Heart left ventricle (tissue), 13 donors: Measurements from ENCODE around the gene PLXNC1.

Experiments used
- CTCF ChIP-seq, 12 donors: fragments of 200-600 bp; sonication (generic) in 4 of 12; IDR thresholded peaks; one replicate each; pipeline versions ENCODE4 v1.5.0 to v1.8.0; 2018 to 2022; ENCODE audit warnings: antibody characterized with exemption in 12 of 12, mild to moderate bottlenecking in 5 of 12
- POLR2A ChIP-seq, 2 donors: fragments of 450-650 bp; IDR thresholded peaks; one replicate each; pipeline ENCODE4 v1.6.1; 2017; ENCODE audit warnings: antibody characterized with exemption in 2 of 2, mild to moderate bottlenecking in 2 of 2, moderate library complexity in 2 of 2
- donor health status: ischemic (EF 13 %, LVEDD 7.1; RV severe dilation, severe dysfunction).
- donor health status: DM: no; HTN: yes; CAD: no.
- donor health status: DM: no; HTN: no; CAD: no.
- donor health status: ischemic (EF 25% LVEDD 6.9; RV normal size, moderate dysfunction).
- donor health status: ischemic (EF 25% LVEDD 5.7; RV mildly dilated, moderate dysfunction).
- donor health status: ischemic (EF 35%, LVEDD 5.7; RV mildly dilated, moderate dysfunction).
- donor health status: nonischemic (EF 11% LVEDD 7.7; RV severe dilation, severe dysfunction).
- donor health status: DM: yes; HTN: yes; CAD: no.
- donor health status: PGD.
- donor health status: ischemic (EF 29% LVEDD 5.4; RV normal size, mild dysfunction).
- donor health status: nonischemic (EF 23%, LVEDD 6.1; RV moderate dilation, normal function).

- TF ChIP-seq CTCF (IDR thresholded peaks at IDR 0.05), result no peak
- TF ChIP-seq POLR2A (IDR thresholded peaks at IDR 0.05), result no peak
Observed at GRCh38 chr12:94289461-94290312, 141.3 kb downstream of the PLXNC1 start.
